ENCODE results near the gene EBF3.

The EBF3 gene

DNA sequence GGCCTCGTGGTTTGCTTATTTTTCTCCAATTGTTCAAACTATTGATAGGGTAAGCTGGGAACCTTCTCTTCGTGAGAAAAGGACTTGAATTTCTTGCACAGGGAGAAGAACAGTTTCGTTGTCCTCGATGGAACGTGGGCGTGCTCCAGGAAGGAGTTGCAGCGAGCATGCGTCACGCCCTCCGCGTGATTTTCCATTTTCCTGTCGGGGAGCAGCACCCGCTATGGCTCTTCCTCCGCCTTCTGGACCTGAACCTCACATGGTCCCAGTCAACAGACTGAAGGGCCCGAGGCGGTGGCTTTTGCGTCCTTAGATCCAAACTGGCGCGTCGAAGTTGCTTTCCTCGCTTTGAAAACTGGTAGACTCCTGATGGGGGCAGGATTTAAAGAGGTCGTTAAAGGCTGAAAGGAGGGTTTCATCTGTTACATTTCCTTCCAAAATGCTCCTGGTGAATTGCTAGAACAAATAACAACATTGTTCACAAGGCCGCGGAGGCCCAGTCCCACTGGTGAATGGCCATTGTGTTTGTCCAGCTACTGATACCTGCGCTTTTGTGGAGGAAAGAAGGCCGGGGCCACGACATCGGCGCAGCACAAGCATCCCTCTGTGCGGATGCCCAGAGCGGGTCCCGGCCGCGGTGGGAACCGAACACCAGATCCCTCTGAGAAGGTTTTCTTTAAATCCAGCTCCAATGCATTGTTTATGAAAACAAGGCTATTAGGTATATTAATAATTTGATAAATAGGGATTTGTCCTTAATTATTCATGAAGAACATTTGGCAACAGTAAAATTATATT, 75.9 kb downstream of the EBF3 start:
- no peak for DNase-seq

DNA sequence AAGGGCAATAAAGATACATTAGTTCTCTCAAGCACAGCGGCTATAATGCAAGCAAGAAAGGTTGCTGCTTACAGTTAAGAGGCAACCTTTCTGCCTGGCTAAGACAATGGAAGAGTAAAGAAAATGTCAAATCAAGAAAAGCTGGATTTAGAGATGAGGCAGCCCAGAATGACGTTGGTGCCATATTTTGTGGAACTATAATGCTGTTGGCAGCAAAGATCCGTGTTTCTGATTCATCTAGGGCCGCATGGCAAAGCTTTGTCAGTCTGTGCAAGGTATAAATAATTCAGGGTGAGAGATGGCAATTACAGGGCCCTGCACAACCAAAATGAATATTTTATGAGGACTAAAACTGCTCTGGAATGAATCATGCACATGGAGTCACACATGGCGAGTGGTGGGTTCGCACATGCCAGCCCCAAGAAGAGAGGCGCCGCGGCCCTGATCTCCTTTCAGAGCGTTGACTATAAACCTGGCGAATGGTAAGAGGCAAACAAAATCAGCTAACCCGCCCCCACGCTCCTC, 76.6 kb downstream of the EBF3 start:
- DNase-seq, result no peak

DNA sequence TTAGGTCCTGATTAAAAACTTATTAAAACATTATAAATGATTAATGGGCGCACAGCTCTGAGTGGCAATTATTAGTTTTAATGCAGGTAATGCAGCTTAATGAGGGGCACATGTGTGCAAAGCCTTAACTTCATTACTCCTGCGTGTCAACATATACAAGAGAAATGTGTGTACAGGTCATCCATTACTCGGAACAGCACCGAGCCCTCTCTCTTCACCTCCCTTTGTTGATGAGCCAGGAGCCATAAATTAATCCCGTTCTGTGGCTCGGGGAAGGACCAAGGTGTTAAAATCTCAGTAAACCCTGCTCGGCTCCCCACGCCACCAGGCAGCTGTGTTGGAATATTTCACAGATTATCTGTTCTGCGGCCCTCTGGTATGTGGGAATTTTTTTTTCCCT, 77.8 kb downstream of the EBF3 start:
- DNase-seq, result no peak

DNA sequence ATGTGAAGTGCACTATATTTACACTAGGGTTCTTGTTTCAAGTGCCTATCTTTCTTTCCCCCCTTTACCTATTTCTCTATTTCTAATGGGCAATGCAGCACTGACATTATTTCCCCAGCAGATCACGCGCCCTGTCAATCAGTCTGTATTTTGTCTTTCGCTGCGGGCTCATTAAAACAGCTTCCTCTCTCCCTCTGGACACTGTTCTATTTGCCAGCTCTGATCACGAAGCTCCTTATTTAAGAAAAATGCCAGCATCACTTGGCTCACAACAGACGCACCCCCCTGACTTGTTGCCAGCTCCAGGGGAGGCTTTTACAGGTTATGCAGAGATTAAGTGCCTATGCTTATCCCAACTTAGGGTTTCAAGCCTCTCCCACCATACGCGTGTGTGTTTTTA, 78.5 kb downstream of the EBF3 start:
- no peak for DNase-seq

DNA sequence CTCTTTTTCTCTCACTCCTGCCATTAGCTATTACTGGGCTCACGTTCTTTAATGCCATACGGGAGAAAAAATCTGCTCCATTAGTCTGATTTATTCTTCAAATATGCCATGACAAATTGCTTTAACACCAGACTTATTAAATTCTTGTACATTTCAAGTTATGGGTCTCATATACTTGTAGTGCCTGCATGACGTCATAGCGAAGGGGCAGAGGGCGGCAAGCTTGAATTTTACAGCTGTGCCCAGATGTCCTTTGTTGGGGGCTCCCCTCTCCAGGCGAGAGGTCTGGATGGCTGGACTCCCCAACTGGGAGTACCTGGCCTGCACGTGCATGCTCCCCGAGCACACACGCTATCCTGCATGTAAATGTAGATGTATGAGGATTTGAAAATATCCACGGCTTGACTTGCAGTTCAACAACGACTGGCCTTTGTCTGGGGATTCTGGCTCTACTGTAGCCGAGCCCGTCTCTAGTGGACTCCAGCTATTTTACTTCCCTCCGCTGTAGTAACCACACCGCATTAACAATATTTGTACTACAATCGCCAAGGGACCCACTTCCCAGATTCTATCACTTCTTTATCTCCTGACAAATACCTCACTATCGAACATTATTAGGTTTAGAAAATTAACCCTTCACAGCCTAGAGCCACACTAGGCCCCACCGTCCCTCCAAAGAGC, 79.5 kb downstream of the EBF3 start:
- no peak for DNase-seq

DNA sequence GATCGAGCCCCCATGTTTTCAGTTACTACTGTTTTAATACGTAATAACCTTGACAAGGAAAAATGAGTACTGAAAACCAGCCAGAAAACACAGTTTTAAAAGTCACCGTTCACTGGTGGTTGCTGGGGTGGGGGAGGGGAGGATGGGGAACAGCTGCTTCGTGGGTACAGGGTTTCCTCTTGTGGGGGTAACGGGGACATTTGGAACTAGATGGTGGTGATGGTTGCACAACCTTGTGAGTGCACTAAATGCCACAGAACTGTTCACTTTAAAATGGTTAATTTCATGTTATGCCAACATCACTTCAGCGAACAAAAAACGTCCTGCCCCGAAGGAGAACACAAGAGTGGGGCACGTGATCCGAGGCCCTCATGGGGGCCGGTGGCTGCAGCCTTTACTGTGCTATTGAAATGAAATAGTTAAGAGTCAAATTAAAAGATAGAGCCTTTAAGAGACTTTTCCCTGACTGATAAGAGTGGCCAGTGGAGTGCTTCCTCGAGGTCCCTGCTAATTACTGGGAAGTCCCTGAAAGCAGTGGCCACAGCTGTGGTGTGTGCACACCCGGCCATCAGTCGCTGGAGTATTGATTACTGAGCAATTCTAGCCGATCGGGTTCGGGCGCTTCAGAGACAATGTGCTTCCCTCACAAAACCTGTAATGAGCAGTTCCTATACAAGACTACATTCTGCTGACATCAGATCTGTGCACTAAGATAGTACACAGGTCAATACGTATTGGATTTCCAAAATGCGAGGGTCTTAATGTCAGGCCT, 80.3 kb downstream of the EBF3 start:
- no peak for DNase-seq

DNA sequence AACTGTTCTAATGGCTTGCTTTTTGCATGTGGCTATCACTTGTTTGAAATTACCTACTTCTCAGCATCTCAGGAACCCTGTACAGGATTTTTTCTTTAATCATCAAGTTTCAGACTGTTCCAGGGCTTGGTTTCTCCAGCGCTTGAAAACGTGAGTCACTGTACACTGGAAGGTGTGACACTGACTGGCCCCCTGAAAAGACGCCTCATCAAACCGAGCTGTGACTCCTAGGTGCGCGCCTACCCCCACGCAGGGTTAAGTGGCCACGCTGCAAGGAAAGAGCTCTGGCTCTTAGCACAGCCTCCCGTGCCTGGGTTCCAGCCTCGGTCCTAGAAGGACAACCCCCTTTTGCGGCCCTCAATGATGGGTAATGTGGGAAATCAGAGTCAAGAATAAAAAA, 81.0 kb downstream of the EBF3 start:
- DNase-seq, result peak in 1 of 2 donors; percentile 5

DNA sequence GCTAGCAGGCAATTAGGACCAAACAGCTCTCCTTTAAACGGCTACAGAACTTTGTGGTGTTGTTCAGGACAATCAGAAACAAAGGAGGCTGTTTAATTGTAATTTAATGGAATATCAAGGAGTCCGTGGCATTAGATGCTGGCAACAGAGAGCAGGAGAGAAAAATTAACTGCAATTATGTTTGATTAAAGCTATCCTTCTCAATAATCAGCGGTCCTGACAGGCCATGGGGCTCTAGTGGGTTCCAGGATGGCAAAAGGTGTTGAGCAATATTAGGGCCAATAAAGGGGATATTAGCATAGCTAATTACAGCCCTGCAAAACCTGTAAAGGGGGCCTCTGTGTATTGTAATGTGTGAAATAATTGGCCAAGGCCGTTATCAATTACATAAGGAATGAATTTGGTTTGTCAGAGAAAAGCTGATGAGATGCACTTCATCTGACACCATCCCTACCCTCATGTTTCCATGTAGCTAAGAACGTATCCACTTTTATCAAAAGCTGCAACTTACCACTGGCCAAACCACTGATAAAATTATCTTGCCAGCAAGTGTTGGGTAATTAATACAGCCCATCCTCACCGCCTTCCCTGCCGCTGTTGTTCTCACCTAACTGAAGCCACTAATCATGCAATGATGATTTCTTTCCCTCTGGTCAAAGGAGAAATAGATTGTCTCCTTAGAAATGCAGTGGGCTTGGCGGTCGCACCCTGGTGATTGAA, 81.6 kb downstream of the EBF3 start:
- DNase-seq, result no peak

DNA sequence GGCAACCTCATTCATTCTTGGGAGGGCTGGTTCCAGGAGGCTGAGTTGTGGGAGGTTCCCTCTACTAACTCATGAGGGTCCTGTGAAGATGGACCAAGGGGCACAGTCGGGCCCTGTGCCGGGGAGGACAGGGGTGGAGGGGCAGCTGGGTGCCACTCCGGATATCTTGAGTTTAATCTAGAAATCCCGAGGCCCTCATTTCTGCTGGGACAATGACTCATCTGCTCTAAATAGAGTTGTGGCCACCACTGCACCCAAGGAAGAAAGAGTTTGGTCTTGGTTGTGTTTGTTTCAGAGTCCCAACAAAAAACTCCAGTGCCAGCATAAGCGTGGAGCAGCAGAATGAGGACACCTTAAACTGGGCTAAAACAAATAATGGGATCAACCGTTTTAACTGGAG, 82.4 kb downstream of the EBF3 start:
- no peak for DNase-seq

DNA sequence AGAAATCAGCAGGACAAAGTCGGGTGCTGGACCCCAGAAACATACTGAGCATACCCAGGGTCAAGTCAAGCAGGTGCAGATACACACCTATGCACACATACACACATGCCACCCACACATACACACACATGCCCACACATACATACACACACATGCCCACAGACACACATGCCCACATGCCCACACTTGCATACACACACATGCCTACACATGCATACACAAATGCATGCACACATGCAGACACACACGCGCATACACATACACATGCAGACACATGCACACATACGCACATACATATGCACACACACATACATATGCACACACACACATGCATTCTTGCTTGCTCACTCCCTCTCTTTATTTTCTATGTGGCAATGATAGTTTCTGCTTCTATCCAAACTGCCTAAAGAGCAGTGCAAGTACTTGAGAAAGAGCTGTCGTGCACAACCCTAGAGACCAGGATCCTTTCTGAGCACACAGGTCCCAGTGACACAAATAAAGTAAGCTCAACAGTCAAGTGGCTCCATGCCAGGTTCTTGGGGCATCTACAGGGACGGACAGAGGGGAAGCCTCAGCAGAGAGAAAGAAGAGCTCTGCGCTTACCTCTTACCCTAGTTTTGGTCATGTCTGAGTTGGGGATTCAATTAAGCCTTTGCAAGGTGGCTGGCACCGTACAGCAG, 83.7 kb downstream of the EBF3 start:
- no peak for DNase-seq

DNA sequence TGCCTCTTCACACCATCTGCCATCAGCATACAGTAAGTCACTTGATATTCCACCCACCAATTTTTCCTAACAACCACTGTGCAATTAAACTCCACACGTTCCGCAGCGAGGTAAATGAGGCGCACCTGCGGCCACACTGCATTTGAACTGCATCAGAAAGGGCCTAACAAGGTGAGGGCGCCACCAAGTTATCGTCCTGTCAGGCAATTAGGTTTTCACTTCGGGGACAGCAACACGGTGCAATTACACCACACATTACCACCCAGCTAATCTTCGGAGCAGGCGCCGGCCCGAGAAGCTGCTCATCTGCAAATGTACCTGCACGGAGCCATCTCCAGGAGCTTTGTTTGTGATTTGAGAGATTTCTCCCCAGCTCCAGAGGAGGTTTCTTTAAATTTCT, 84.4 kb downstream of the EBF3 start:
- DNase-seq, result no peak

DNA sequence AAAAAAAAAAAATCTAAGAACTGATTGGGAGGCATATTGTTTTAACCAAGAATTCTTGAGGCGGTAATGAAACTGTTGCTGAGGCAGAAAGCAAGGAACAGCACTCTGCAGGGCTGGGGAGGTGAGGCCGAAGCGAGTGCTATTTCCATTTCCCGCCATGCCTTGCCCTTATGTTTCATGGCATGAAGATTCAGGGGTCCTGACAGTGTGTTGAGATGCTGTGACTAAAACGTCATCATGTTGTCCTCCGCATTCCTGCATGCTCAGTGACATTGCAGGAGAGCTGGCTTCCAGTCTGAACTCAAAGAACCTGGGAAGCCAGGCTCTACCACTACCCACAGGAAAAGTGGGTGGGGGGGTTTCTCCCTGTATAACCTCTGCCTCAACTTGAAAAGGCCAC, 85.2 kb downstream of the EBF3 start:
- DNase-seq, result no peak

DNA sequence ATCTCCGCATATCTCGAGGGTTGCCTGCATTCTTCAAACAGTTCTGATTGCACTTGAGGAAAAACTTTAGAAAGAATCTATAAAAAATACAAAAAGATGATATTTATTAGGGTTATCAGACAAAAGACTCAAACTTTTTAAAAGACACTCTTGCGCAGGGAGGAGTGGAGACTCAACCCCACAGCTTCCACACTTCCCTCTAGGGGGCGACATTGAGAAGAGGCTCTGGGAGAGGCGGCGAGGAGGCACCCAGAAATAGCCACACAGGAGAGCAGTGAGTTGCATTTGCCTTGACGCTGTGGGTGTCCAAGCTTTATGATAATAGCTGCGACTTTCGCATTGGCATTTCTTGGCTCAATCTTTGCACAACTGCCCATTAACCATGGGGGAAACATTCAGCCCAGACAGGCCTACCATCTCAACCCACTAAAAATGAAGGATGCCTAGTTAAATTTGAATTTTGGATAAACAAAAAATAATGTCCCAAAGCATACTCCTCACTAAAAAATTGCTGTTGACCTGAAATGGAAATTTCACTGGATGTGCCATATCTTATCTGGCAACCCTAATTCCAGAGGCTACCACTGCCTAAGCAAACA, 86.2 kb downstream of the EBF3 start:
- peak; percentile 47 to 48 for DNase-seq

DNA sequence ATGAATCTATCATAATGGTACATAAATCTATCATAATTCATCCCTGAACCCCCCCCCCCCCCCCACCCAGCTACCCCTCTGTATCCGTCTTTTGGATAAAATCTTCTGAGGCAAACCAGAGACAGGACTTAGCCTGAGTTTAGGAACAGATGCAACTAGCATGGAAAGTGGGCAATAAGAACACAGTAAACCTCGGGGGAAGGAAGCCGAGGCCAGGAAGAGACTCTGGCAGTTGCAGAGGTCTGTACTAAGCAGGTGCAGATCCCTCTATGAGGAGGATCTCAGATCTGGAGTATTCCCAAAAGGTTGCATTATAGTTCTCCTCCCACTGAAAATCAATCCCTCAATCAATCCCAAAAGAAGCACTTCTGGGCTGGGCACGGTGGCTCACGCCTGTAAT, 87.2 kb downstream of the EBF3 start:
- no peak for DNase-seq

DNA sequence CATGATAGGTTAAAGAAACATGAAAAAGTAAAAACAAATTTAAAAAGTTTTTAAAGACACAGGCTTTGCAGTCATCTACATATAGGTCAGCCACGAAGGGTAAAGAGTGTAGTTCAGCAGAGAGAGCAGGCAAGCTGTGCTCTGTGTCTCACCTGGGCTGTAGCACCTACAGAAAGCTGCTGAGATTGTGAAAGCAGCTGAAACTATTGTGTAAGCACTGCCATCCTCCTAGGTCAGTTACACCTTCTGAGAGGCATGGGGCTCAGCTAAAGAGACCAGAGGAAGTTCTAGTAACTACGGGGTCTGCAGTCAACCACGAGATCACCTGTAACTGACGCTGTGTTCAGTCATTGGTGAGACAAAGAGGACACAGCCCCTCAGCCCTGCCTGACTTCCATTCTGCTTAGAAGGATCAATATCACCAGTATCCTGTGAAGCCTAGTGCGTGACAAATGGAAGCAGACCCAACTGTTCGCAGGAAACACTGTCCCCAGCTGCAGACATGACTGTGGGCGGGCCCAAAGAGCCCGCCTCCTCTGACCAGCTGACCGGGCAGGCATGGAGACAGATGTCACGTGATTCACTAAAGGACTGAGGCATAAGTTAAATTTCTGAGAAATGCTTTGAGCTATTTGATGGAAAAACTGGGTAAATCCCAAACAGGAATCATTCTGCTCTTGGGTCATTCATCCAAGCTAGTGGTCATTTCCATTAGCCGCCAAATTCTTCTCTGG, 87.9 kb downstream of the EBF3 start:
- DNase-seq, result no peak

DNA sequence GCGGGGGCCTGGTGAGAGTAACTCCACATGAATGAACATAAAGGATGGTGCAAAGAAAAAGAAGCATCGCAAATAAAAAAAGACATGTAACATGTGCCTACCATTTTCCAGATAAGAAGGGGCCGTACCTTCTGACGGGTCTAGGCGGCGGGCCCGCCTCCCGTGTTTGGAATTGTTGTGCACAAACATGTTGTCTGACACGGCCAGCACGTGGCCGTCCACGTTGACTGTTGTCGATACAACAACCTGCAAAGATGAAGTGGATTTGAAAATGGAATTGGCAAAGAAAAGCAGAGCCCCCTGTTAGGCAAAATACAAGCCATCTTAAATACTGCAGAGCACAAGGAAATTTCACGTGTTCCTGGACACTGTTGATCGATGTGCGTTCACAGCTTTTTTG, 90.7 kb downstream of the EBF3 start:
- no peak for DNase-seq

DNA sequence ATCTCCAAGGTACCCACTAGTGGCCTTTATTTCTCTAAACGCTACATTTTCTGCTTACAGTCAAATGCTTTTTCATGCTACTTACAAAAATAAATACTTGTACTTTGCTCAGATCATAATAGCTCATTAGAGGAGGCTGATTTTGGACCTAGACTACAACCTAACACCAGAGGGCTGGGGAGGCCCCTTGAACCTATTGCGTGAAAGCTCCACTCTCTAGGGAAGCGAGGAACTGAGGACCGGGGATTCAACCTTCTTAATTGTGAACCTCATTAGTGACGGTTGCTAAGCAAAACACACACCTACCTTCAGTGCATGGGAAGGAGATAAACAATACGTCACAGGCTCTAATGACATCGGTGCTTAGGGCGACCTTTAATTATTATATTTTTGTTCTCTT, 92.1 kb downstream of the EBF3 start:
- DNase-seq, result no peak

DNA sequence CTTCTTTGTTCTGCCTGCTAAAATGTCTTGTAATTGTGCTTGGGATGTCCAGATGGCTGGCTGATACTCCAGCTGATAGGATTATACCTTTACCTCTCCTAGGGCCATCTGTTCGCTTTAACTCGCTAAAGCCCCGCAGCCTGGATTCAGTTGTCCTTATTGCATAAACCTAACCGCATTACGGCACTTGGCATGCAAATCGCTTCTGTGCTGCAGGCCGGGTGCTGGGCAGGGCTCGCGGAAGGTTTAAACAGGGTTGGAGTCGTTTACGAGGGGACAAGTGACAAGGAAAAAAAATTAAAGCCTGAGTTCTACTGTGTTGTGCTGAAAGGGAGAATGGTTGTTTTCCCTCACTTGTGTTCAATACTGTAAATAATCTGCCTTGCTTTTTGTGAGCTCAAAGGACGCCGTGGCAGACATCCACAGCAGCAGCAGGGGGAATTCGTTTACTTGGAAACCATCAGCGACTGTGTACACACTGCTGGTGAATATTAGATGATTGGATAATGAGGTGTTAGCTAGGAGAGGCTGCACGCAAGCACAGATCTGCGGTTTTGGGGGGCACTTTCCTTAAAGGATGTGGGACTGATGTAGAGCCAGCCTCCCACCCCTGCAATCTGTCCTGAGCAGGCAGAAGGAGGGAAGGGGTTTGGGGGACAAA, 93.0 kb downstream of the EBF3 start:
- no peak for DNase-seq

DNA sequence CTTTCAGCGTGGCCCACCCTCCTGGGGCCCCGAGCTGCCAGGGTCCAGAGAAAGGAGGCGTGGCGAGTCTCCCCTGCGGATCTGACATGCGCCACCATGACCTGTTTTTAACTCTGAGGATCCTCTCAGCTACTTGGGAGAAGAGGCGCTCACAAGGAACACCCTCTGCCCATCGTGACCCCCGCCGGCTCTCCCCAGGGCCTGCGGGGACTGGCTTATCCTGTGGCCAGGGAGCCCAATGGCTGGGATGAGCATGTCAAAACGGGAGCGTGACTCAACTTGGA, 93.7 kb downstream of the EBF3 start:
- DNase-seq, result no peak

DNA sequence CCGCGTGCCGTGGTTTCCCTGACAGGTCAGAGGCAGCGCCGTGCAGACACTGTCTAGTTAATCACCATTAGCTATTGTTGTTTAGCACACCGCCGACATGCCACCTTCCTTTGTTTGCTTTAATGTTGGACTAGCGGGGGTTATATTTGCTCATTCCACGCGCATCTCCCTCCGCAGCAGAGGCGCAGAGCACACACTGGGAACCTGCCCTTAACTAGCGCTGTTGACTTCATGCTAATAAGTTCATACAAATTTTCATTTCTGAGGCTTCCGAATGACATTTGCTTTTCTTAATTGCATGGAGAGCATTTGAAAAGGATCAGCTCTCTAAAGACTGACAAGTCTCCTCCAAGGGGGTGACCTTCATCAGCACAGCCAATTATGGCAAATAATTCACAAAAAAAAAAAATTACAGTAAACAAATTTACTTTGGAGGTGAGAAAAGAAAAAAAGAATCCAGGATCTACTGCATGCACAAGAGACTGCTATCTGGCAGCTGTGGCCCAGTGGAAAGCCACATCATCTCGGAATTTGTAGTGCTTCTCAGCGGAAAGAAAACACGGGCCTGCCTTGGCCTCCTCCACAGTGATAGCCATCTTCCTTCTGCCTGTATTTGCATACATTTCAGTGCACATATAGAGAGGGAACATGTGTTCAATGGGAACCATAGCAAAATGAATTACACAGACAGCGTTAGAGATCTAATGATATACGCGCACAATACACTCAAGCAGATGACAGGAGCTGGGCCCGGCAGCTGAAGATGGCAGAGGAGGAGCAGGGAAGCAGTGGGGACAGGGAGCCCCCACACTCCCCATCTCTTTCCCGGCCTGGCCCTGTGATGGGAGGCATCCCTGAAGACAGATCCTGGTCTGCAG, 94.2 kb downstream of the EBF3 start:
- DNase-seq, result no peak

Data from stimulated activated CD4-positive, alpha-beta T cell treated with anti-CD3 and anti-CD28 coated beads, Interleukin-2, amount 100 ng/mL, for 24 hours (primary cell).